HG03354 (cell line): ENCODE results near the gene SAG.
A peak's percentile ranks its signal among the peaks of the same experiment; 100 is the strongest.
"Not testable (repeated sequence)": the region's sequence is repeated elsewhere in the genome, so short reads cannot be mapped to it uniquely, and the experiment has no call there.

Experiments used
- ATAC-seq: cut with Tn5 transposase; IDR thresholded peaks from one replicate; pipeline ENCODE4 v1.9.1; 2021; ENCODE audit warnings: mild to moderate bottlenecking; ENCODE audit not compliant: unreplicated experiment, poor library complexity, severe bottlenecking

SAG gene

DNA sequence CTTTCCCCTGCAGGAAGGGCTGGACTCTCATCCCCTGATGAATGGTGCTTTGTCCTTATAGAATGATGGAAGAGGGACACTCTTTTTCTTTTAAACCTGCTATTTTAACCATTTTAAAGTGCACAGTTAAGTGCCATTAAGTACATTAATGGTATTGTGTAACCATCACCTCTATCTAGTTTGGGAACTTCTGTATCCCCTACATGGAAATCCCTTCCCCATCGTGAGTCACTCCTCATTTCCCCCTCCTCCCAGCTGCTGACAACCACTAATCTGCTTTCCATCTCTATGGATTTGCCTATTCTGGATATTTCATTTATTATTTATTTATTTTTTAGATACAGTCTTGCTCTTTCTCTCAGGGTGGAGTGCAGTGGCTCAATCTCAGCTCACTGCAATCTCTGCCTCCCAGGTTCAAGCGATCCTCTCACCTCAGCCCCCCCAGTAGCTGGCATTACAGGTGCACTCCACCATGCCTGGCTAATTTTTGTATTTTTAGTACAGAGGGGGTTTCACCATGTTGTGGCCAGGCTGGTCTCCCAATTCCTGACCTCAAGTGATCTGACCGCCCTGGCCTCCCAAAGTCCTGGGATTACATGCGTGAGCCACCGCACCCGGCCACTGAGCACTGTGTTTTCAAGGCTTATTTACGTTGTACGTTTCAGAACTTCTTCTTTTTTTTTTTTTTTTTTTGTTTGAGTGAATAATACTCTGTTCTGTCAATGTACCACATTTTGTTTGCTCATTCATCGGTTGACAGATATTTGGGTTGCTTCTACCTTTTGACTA is 62.5 kb downstream of the SAG start:
- ATAC-seq = no peak

DNA sequence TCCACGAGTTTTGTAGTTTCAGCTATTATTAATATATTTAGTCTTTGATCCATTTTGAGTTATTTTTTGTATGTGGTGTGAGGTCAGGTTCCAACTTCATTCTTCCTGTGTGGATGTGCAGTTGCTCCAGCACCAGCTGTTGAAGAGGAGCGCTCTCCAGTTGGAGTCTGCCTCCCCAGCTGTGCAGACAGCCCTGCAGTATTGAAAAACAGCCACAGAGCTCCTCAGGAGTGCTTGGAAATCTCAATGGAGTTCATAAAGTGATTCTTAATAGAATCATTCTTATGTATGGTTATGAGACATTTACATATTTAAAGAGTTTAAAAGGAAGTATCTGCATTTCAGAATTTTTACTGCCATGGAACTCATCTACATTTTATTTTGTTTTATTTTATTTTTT is 64.0 kb downstream of the SAG start:
- ATAC-seq = no peak

DNA sequence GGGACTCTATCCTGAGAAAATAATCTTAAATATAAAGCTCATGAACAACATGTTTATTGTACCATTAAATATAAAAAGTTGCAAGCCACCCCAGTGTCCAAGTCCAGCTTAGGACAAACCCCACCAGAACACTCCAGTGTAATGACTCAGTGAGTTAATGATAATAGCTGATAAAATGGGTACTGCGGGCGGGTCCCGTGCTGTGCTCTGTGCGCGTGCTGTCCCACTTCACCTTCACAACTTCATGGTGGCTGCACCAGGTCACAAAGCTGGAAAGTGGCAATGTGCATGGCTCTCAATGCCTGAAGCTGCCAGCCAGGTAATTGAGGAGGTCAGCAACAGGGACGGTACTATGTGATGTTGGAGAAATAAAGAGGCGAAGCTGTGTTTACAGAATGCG is 65.2 kb downstream of the SAG start:
- ATAC-seq = no peak

DNA sequence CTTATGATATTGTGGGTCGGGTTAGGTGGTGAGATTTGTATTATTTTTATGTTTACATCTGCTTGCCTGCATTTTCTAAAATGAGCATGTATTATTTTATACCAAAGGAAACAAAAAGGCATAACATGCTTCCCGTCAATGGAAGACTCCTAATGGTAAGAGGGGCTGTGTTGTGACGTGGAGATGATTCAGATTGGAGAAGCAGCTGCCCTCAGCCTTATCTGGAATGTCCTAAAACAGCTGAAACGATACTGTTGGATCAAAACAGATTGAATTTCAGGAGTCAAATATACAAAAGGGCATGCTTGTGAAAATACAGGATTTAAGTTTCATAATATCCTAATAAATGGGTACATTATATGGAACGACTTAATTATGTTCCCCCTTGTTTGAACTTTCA is 65.7 kb downstream of the SAG start:
- ATAC-seq = no peak

DNA sequence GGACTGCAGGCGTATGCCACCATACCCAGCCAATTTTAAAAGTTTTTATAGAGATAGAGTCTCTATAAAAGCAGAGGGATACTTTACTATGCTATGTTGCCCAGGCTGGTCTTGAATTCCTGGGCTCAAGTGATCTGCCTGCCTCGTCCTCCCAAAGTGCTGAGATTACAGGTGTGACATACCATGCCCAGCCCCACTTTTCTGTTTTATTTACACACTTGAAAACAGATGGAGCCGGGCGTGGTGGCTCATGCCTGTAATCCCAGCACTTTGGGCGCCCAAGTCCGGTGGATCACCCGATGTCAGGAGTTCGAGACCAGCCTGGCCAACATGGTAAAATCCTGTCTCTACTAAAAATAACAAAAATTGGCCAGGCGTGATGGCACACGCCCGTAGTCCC is 67.2 kb downstream of the SAG start:
- ATAC-seq = not testable (repeated sequence)

DNA sequence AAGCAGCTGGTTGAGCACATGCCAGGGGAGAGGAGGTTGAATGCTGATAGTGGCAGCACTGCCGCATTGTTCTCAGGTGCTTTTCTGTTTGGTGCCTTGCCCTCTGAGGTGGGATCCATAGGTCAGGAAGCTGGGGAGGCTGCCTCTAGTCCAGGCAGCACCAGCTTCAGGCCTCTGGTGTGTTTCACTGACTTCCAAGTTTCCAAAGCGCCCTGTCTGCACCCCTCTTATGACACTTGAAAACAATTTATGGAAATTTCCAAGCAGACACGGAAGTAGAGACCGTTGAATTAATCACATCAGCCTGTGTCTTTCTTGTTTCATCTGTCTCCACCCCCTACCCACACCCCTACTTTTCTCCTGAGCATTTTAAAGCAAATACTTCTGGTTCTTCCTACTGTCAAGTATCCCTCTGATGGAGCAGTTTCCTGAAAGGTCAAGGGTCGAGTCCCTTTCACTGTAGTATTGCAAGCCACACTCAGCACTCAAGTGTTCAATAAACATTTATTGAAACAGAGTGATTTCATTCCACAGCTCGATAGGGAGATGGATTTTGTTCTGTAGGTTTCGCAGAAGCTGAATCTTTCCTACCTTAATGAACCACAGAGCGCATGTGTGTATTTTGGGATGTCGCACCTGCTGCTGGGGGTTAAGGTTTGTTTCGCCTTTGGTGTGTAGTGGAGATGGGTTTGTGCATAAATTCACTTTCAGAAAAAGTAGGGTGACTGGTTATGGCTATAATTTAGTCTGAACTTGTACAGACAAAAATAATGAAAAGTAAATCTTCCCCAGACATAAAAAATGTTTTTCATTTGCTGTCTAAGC is 68.1 kb downstream of the SAG start:
- ATAC-seq = no peak

DNA sequence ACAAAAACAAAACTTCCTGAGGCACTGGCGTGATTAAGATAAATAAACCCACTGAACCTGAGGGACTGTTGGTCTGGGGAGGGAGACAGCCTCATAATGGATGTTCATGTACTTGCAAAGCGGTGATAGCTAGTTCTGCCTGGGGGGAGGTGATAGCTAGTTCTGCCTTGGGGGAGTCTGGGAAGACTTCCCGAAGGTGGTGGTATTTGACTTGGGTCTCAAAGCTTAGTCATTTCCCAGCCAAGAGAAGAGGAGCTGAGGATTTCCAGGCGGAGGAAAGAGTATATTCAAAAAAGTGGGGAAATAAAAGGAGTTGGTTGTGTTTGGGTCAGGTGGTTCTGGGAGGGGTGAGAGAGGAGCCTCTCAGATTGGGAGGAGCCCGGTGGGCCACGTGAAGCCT is 71.4 kb downstream of the SAG start:
- ATAC-seq = no peak

DNA sequence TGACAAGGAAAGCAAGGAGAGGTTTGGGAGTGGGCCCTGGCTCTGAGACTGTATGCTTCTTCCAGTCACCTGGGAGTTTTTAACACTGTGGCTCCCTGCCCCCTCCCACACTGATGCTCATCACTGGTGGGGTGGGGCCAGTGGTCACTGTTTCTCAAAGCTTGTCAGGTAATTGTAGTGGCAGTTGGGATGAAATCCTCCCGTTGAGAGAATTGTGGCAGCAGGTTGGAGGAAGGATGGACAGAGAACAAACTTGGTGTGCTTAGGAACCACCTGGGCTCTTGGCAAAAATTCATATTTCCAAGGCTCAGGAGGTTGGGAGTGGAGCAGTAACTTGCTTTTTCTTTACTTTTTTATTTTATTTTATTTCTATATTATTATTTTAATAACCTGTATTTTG is 71.8 kb downstream of the SAG start:
- ATAC-seq = no peak

DNA sequence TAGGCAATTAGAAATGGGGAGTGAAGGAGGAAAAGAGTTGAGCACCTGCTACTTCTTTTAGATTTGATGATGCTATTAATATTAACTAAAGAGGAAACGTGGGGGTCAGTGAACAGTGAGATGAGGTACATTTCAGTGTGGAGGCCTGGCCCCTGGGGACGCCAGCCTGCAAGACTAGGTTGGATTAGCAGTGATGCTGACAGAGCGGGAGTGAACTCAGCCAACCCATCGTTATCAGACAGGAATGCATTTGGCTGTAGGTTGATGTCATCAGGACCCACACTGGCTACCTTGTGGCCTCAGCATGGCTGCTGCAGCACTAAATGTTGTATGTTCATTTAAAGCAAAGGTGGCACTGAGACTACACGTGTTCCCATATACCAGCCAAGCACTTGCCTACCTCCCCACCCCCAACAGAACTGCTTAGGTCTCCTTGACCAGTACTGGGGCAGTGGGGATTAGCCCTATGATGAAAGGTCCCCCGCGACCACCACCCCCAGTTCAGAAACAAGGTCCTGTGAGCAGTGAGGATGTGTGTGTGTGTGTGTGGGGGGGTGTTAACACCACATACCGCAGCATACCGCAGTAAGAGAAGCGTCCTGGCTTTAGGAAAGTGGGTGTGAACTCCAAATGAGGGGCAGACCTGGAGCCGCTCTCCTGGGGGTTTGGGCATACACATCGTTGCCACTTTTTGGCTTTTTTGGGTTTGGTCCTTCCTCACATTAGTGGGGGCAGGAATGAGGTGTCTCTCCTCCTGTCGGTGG is 72.7 kb downstream of the SAG start:
- peak; percentile 51 for ATAC-seq

DNA sequence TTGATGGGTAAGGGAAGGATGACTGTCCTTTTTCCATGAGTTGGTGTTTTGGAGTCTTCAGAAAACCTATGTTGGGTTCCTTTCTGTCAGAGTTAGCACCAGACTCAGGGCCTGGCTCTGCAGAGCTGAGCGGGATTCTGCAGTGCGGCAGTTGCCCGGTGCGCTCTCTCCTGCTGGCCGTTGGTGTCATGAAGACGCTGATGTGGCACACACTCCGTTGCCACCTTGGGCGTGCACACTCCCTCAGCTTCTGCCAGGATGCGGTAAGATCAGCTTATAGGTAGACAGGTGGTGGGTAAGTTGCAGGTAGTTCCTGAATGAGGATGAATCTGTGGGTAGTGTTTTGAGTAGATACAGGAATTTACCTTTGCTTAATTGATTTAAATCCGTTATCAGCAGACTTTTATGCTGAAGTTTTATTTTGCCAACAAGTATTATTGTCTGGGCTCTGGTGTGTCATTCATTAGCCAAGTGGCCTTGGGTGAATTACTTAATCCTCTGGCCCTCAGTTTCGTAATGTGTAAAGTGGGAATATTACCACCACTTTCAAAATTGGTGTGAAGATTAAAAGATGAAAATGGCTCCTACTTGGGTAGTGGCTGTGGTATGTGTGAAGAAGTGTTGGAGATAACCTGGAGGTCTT is 73.5 kb downstream of the SAG start:
- ATAC-seq = no peak

DNA sequence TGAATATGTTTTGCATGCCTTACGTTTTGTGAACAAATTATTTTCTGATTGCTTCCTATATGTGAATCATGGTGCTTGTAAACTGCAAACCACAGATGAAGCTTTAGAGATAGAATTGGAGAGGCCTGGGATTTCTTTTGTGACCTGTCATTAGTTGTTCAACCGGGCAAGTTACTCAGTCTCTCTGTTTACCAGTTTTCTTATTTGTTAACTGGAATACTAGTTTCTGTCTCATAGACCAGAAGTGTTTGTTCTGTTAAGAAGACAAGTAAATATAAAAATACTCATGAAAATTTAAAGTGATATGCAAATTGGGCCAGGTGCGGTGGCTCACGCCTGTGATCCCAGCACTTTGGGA is 74.0 kb downstream of the SAG start:
- ATAC-seq = no peak

DNA sequence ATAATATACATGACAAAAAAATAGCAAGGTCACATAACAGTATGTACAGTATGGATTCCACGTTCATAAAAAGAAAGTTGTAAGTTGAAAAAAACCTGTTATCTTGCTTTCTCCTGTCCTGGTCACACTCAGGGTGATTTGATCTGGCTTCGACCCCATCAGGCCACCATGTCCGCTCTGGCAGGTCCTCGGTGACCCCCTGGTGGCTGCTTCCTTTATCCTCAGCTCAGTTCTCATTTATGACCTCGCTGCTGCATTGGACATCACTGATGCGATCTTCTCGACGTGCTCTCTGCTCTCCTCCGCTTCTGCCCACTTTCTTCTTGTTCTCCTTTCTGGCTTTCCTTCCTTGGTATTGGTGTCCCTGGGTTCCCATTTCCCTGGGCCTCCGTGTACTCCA is 76.4 kb downstream of the SAG start:
- ATAC-seq = no peak

DNA sequence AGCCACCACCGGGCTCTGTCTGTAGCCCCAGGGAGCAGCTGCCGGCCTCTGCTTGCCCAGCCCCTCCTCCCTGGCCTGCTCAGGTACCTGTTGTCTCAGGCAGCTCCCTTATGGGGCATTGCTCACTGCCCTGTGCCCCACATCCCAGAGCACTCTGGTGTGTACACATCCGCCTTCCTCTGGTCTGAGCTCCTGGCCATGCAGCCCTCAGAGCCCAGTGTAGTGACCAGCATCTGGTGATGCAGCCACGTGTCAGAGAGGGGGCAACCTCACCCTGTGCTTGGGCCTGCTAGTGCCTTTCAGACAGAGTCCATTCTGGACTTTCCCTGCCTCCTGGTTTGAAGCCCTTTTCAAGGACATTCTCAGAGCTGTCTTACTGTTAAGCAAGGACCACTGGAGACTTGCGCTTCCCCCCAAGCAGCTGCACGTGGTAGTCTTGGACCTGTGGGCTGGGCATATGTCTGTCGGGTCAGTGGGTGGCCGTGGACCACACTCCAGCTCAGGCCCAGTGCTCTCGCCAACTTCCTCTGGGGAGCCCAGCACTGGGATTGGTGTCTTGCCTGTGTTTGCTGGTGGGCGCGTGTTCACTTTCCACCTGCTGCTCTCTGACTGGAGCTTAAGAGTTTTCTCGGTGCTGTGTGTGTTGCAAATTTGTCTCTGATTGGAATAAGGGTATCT is 77.3 kb downstream of the SAG start:
- ATAC-seq = peak; percentile 22

DNA sequence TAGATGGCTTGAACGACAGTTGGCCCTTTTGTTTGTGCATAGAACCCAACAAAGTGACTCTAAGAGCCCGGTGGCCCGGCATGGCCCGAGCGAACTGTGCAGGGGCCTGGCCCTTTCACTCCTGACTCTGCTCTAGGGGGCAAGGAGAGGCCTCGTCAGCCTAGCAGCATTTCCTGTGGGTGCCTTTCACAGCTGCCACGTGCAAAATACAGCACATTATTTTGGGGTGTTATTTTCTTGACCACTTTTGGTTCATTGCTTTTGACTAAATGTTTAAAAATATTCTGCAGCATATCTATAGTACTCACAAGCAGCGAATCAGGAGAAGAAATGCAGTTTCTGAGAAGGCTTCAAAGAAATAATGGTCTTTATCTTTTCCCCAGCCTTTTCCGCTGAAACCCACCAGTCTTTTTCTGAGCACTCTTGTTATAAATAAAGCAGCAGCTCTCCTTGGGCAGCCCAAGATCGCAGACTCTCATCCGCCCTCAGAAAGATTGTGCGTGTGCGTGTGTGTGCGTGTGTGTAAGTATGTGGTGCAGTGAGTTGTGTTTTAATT is 78.0 kb downstream of the SAG start:
- peak; percentile 73 for ATAC-seq

DNA sequence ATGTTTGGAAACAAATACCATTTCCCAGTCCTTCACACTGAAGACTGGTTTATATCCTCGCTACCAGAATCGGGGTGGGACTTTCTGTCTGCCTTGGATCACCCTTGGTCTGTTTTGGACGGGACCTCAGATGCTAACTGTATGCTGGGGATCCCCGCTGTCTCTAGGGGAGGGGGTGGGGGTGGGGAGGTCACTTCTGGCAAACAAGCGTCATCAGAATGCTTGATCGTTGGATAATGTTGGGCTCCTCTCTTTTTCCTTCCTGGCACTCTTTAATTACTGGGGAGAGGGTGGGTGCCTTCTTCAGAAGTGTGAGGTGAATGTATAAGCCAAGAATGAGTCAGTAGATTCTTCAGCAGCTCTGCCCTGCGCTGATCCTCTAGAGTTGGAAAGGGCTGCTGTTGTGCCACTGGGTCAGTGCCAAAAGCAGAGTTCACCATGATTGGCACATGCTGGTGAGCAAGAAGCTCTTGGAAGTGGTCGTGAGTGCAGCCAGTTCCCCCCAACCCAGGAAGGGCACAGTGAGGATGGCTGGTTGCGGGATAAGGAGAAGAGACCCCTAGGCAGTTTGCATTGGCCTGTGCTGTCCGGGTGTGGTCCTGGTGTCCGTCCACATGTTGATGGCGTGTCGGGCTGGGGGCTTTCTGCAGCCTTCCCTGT is 78.9 kb downstream of the SAG start:
- ATAC-seq = no peak

DNA sequence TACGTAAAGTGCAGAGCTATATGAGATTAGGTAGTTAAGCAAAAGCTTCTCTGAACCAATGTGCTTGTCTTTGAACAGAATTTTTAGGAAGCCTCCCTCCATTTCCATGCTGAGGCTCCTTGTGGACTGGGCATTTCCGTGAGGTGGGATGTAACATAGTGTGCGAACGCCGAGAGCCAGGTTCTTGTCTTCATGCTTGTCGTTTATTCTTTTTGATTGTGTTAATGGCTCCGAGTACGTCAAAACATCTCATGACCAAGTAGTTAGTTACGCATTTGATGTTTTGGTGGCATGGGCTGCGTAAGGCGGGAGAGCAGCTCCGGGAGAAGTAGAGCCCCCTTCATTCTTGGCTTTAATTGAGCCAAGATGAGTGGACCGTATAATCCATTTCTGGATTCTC is 79.6 kb downstream of the SAG start:
- ATAC-seq = no peak

DNA sequence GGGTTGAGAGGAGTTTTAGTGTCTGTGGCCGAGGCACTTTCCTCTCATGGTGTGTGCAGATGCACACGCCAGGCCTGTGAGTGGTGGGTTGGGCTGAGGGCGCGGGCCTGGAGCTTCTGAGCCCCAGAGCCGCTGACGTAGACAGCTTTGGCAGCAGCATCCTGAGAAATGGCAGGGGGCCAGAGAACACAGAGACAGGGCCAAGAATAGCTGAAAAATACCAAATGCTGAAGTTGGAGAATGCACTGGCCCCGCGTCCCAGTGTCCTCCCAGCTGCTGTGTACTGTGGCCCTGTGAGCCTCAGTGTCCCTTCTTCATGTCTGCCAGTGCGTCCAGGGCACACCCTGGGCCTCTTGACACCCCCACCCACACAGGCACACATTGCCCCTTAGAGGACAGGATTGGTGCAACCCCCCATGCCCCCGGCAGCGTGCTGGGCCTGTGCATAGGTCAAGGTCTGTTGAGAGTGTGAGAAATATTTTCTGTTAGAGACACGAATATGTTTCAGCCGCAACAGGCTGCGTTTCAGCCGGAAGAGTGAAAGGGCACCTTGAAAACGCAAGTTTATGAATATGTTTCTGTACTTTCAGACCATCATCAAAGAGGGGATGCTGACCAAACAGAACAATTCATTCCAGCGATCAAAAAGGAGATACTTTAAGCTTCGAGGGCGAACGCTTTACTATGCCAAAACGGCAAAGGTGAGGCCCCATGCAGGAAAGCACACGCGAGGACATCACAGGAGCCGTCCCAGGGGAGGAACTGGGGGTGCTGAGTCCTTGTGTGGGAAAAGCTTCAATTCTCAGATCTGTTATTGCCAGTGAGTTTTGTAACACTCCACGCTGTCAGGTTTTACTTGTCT is 80.3 kb downstream of the SAG start:
- ATAC-seq = no peak

DNA sequence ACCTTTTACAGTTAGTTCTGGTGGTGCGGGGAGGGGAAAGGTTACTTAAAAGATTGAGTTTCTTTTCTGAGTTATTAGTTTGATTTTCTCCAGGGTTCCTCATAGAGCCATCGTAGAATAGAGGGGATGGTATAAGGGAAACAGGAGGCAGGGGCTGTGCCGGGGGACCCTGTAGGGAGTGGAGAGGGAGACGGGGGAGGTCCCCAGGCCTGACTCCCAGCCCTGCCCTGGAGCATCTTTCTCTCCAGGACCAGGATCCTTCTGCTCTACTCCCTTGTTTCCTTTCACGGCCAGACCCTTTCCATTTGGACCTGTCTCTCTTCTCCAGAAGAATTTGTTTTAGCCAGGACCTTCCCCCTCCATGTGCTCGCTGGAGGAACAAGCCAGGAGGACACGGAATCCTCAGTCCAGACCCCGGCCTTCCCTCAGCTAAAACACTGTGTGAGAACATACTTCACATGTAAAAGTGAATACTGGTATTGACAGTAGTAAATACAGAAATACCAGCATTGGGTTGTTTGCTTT is 82.0 kb downstream of the SAG start:
- ATAC-seq = no peak
